B cell (primary cell): Measurements from ENCODE around the gene TRIO. TPM values are rescaled to one million over a fixed set of nuclear protein-coding genes. Genes with fewer than 3 reads are reported as not detected.

ENCODE experiments used
- ATAC-seq: fragments of 200-7000 bp; cut with Tn5 transposase; one replicate; pipeline ENCODE4 v1.10.0; 2021; ENCODE audit warnings: low read depth, mild to moderate bottlenecking, moderate number of reproducible peaks, moderate library complexity
- CTCF ChIA-PET: fragments of 350-600 bp; sonication (Branson Sonifier 250); formaldehyde crosslinking; loops from one replicate; lab custom pipeline; 2021; ENCODE audit warnings: antibody characterized with exemption, inconsistent platforms; lab: Charles Lee
- POLR2A ChIA-PET: fragments of 350-600 bp; sonication (Branson Sonifier 250); formaldehyde crosslinking; loops from one replicate; lab custom pipeline; 2021; ENCODE audit warnings: antibody characterized with exemption; lab: Charles Lee
- DNase-seq: peaks from one replicate; pipeline ENCODE4 v3.0.0; 2013
- H2AFZ ChIP-seq: 2 replicates; pipeline ENCODE4 v1.6.1; 2012; ENCODE audit warnings: mild to moderate bottlenecking, low read depth, low read length; ENCODE audit not compliant: insufficient read depth, poor library complexity, severe bottlenecking
- H3K27ac ChIP-seq, 2 donors: 1 replicate in 1 of 2; 2 replicates in 1 of 2; pipeline ENCODE4 v1.5.1; 2012 to 2013; ENCODE audit warnings: low read length in 2 of 2, mild to moderate bottlenecking in 2 of 2, moderate library complexity in 1 of 2
- H3K27me3 ChIP-seq, 4 experiments: fragments of 200-600 bp in 1 of 4; sonication (generic) in 1 of 4; replicated peaks in 1 of 4; 1 replicate in 2 of 4; 2 replicates in 2 of 4; pipeline versions ENCODE4 v1.6.1 to v1.7.0; 2013 to 2016; ENCODE audit warnings: low read length in 3 of 4, mild to moderate bottlenecking in 2 of 4, mixed read lengths in 1 of 4, moderate library complexity in 1 of 4; ENCODE audit not compliant: insufficient read depth in 4 of 4, control insufficient read depth in 3 of 4; ENCODE audit errors: control extremely low read depth in 1 of 4
- H3K36me3 ChIP-seq, 2 experiments: replicated peaks in 1 of 2; 1 replicate in 1 of 2; 2 replicates in 1 of 2; pipeline versions ENCODE4 v1.6.1 to v1.7.1; 2013; ENCODE audit warnings: low read length in 1 of 2; ENCODE audit not compliant: insufficient read depth in 2 of 2, control insufficient read depth in 1 of 2; ENCODE audit errors: control extremely low read depth in 1 of 2, extremely low read depth in 1 of 2
- H3K4me1 ChIP-seq, 2 donors: fragments of 200-600 bp in 1 of 2; sonication (generic) in 1 of 2; 1 replicate in 1 of 2; 2 replicates in 1 of 2; pipeline versions ENCODE4 v1.5.1 to v1.6.1; 2013 to 2017; ENCODE audit warnings: low read length in 2 of 2; ENCODE audit not compliant: control insufficient read depth in 2 of 2, insufficient read depth in 2 of 2
- H3K4me2 ChIP-seq: replicated peaks from 2 replicates; pipeline ENCODE3; 2012; ENCODE audit warnings: mild to moderate bottlenecking, low read depth, low read length; ENCODE audit not compliant: poor library complexity, severe bottlenecking
- H3K4me3 ChIP-seq, 5 experiments: fragments of 200-600 bp in 1 of 5; sonication (generic) in 1 of 5; 1 replicate in 3 of 5; 2 replicates in 2 of 5; pipeline versions ENCODE4 v1.5.1 to v1.7.0; 2011 to 2016; ENCODE audit warnings: low read length in 4 of 5, mild to moderate bottlenecking in 4 of 5, low read depth in 2 of 5, control low read depth in 1 of 5, moderate library complexity in 1 of 5; ENCODE audit not compliant: insufficient read depth in 1 of 5; ENCODE audit errors: control extremely low read depth in 1 of 5, extremely low read depth in 1 of 5
- H3K79me2 ChIP-seq: fragments of 200-600 bp; sonication (generic); one replicate; pipeline ENCODE4 v1.6.0; 2016; ENCODE audit warnings: low read length; ENCODE audit not compliant: control insufficient read depth, insufficient read depth
- H3K9ac ChIP-seq: fragments of 200-600 bp; sonication (generic); 2 replicates; pipeline ENCODE4 v1.6.1; 2017; ENCODE audit warnings: mild to moderate bottlenecking, low read length, moderate library complexity
- H3K9me3 ChIP-seq, 3 donors: one replicate each; pipeline versions ENCODE4 v1.6.1 to v1.7.1; 2013; ENCODE audit warnings: low read length in 2 of 3; ENCODE audit not compliant: control insufficient read depth in 2 of 3, insufficient read depth in 1 of 3; ENCODE audit errors: control extremely low read depth in 1 of 3
- H4K20me1 ChIP-seq: 2 replicates; pipeline ENCODE4 v1.6.0; 2012; ENCODE audit warnings: mild to moderate bottlenecking, low read length; ENCODE audit not compliant: insufficient read depth, control insufficient read depth, poor library complexity, severe bottlenecking
- H3K27ac Mint-ChIP-seq: one replicate; pipeline ENCODE4 v1.8.0; 2021; ENCODE audit warnings: mixed read lengths
- H3K27me3 Mint-ChIP-seq: one replicate; pipeline ENCODE4 v1.8.0; 2021; ENCODE audit warnings: mixed read lengths
- H3K4me1 Mint-ChIP-seq: one replicate; pipeline ENCODE4 v1.8.0; 2021; ENCODE audit warnings: mixed read lengths
- H3K4me3 Mint-ChIP-seq: one replicate; pipeline ENCODE4 v1.8.0; 2021; ENCODE audit warnings: mixed read lengths
- H3K9me3 Mint-ChIP-seq: one replicate; pipeline ENCODE4 v1.8.0; 2022; ENCODE audit warnings: mixed read lengths; ENCODE audit not compliant: insufficient read depth
- CTCF ChIP-seq: fragments of 200-600 bp; IDR thresholded peaks from one replicate; pipeline ENCODE4 v1.8.0; 2022; ENCODE audit warnings: antibody characterized with exemption, mild to moderate bottlenecking
- EZH2 ChIP-seq: IDR thresholded peaks from 2 replicates; pipeline ENCODE4 v1.6.1; 2012; ENCODE audit warnings: borderline replicate concordance, low read depth, mild to moderate bottlenecking, moderate library complexity, low read length; ENCODE audit not compliant: insufficient read depth, poor library complexity, severe bottlenecking
- WGBS: methylation state at CpG from one replicate; pipeline ENCODE4 v1.1.5; 2013; ENCODE audit warnings: missing lambda C conversion rate; ENCODE audit not compliant: insufficient coverage; 5-methylcytosine and 5-hydroxymethylcytosine counted together
- intact Hi-C: fragments of 100-400 bp; cut with micrococcal nuclease; formaldehyde crosslinking; loops from one replicate; pipeline ENCODE4 v1.10.0; 2022
- polyA plus RNA-seq: library from polyadenylated mRNA; depleted of rRNA; stranded (reverse); fragments of >200 nt; gene quantifications from 2 replicates; pipeline ENCODE4 v1.2.3, GENCODE V29; 2012
- total RNA-seq, 2 donors: library from RNA; stranded (reverse); fragments of 120-200 nt in 1 of 2; gene quantifications; 1 replicate in 1 of 2; 2 replicates in 1 of 2; pipeline versions ENCODE4 v1.2.3 to v1.2.4, GENCODE V29; 2013 to 2022

TRIO gene
- total and polyA plus RNA-seq, 2 donors (not counting 1 experiment from before 2014, with no cell fraction given), result 90.5 to 479 TPM

GRCh38 chr5:14174230-14174636 lies 31.1 kb downstream of the TRIO start:
- no peaks in the 10 kb centered on the region for H3K36me3 ChIP-seq
- peak overlapping the region; percentile 57 for H2AFZ ChIP-seq
- WGBS, result 12% methylated on average over 7 of the region's 8 CpGs
- peaks cover 72% of the 10 kb centered on the region for H3K4me1 Mint-ChIP-seq
- ChIA-PET POLR2A (interaction anchor here (1.2 kb wide), 2 partner anchors 19 to 20 kb away, joined by 3 read pairs; no protein-coding TSS in a partner anchor), CTCF (interaction anchor here (1.3 to 1.4 kb wide), 2 partner anchors 14 to 15 kb away, joined by 4 read pairs; no protein-coding TSS in a partner anchor)
- H3K4me2 ChIP-seq, result peak overlapping the region; percentile 79
- peaks cover 0 to 4% (median 0%) of the 10 kb centered on the region in 3 donors for H3K9me3 ChIP-seq
- DNase-seq, result peak; percentile 62
- peaks cover 17% of the 10 kb centered on the region for H4K20me1 ChIP-seq
- no peaks in the 10 kb centered on the region for H3K27me3 Mint-ChIP-seq
- H3K27ac ChIP-seq, result peak overlapping the region; percentile 34 to 65
- no peaks in the 10 kb centered on the region for H3K9me3 Mint-ChIP-seq
- peak overlapping the region in 4 of 5 experiments; percentile 10 to 58 (median 33) for H3K4me3 ChIP-seq
- intact Hi-C loops, result loop anchor here (10.0 kb wide), 1 partner anchor 491 kb away; the partner anchor contains the start of gene OTULIN
- TF ChIP-seq CTCF, result no peak
- no peak for TF ChIP-seq EZH2
- peak; percentile 59 for ATAC-seq
- peaks cover 100% of the 10 kb centered on the region for H3K79me2 ChIP-seq
- no peaks in the 10 kb centered on the region for H3K27me3 ChIP-seq
- H3K4me1 ChIP-seq, result peaks cover 54 to 56% of the 10 kb centered on the region in 2 donors
- peak overlapping the region; percentile 82 for H3K27ac Mint-ChIP-seq
- peak overlapping the region; percentile 75 for H3K4me3 Mint-ChIP-seq
- H3K9ac ChIP-seq, result peak overlapping the region; percentile 58

GRCh38 chr5:14175381-14175780 lies 32.2 kb downstream of the TRIO start:
- Histone ChIP-seq H3K36me3 (no peaks in the 10 kb centered on the region), H3K9ac (no peak overlapping the region), H3K4me3 (no peak overlapping the region), H3K79me2 (peaks cover 100% of the 10 kb centered on the region), H3K4me2 (no peak overlapping the region), H4K20me1 (peaks cover 25% of the 10 kb centered on the region), H2AFZ (no peak overlapping the region), H3K27ac (peak overlapping the region in 1 of 2 donors; percentile 22), H3K27me3 (no peaks in the 10 kb centered on the region), H3K4me1 (peaks cover 43 to 45% of the 10 kb centered on the region in 2 donors), H3K9me3 (peaks cover 0 to 4% (median 0%) of the 10 kb centered on the region in 3 donors)
- Mint-ChIP-seq H3K9me3 (no peaks in the 10 kb centered on the region), H3K27me3 (no peaks in the 10 kb centered on the region), H3K4me3 (no peak overlapping the region), H3K4me1 (peaks cover 64% of the 10 kb centered on the region), H3K27ac (no peak overlapping the region)
- DNase-seq (no peak), ATAC-seq (no peak)
- no CpG with 5 or more reads among the region's 1 CpG for WGBS
- no peak for TF ChIP-seq CTCF
- no peak for TF ChIP-seq EZH2
- ChIA-PET POLR2A (interaction anchor here (0.8 to 0.9 kb wide), 2 partner anchors 30 to 37 kb away, joined by 3 read pairs; no protein-coding TSS in a partner anchor), CTCF (interaction anchor here (0.8 to 1.2 kb wide), 3 partner anchors 46 to 83 kb away, joined by 3 to 4 read pairs (median 3); no protein-coding TSS in a partner anchor)
- intact Hi-C loops, result loop anchor here (10.0 kb wide), 1 partner anchor 489 kb away; the partner anchor contains the start of gene OTULIN
